Measurements from ENCODE around the gene GFI1B. TPM values are rescaled to one million over a fixed set of nuclear protein-coding genes. Genes with fewer than 3 reads are reported as not detected.

Gene GFI1B
- total RNA-seq, 1 experiment from 2014 or later = 0.77 TPM

- peaks cover 92% of the 10 kb centered on the region for H3K27me3 Mint-ChIP-seq (ENCODE audit: low read depth)
- no peak overlapping the region for H3K27ac Mint-ChIP-seq
- no peak for TF ChIP-seq USF2 (CRISPR knock-in tag; IDR thresholded peaks at IDR 0.05)
- TF ChIP-seq OVOL2 (CRISPR knock-in tag; IDR thresholded peaks at IDR 0.05; ENCODE audit: borderline replicate concordance) = no peak
- no peak for TF ChIP-seq NR1H2 (CRISPR knock-in tag; IDR thresholded peaks at IDR 0.05)
- no peak for TF ChIP-seq E2F4 (CRISPR knock-in tag; IDR thresholded peaks at IDR 0.05; ENCODE audit: borderline replicate concordance, low read depth)
- TF ChIP-seq ZNF425 (CRISPR knock-in tag; conservative IDR thresholded peaks at IDR 0.05) = no peak
- no peak for TF ChIP-seq GABPB1 (CRISPR knock-in tag; IDR thresholded peaks at IDR 0.05)
- TF ChIP-seq NFYB (CRISPR knock-in tag; conservative IDR thresholded peaks at IDR 0.05; ENCODE audit: low read depth) = no peak
- no peak for TF ChIP-seq ZNF423 (CRISPR knock-in tag; IDR thresholded peaks at IDR 0.05)
- TF ChIP-seq ZNF281 (CRISPR knock-in tag; IDR thresholded peaks at IDR 0.05) = no peak
- no peak for TF ChIP-seq NFATC4 (CRISPR knock-in tag; IDR thresholded peaks at IDR 0.05)
- no peak for TF ChIP-seq PREB (CRISPR knock-in tag; IDR thresholded peaks at IDR 0.05; ENCODE audit: borderline replicate concordance)
- TF ChIP-seq TEAD4 (CRISPR knock-in tag; IDR thresholded peaks at IDR 0.05) = no peak
- no peak for TF ChIP-seq HMGXB4 (CRISPR knock-in tag; IDR thresholded peaks at IDR 0.05)
- TF ChIP-seq ELF4 (CRISPR knock-in tag; IDR thresholded peaks at IDR 0.05; ENCODE audit: low read depth) = no peak
- no peak for TF ChIP-seq ZNF671 (CRISPR knock-in tag; IDR thresholded peaks at IDR 0.05)
- no peaks in the 10 kb centered on the region for H3K36me3 Mint-ChIP-seq
- ChIA-PET CTCF (interaction anchor here (0.7 to 4.2 kb wide), 9 partner anchors 10 to 202 kb away, joined by 3 to 60 read pairs (median 4); partner anchors contain the start of genes GFI1B and GTF3C5), POLR2A (no interaction called here)
- no peak for ATAC-seq
- peak; percentile 6 for DNase-seq (ENCODE audit: low spot score)
- H3K4me1 Mint-ChIP-seq = peaks cover 38% of the 10 kb centered on the region
- no peak overlapping the region for H3K4me3 Mint-ChIP-seq
- H3K9me3 Mint-ChIP-seq = peaks cover 4% of the 10 kb centered on the region; the same call in 1 of the 2 replicates
These were observed 25.9 kb downstream of the GFI1B start for GRCh38 chr9:133004091-133004998.

All from WTC11 (cell line).